HepG2 (cell line): ENCODE results near the gene LTBR. TPM values are rescaled to one million over a fixed set of nuclear protein-coding genes. Genes with fewer than 3 reads are reported as not detected.

Experiments used
- AKAP8 ChIP-seq: sonication (generic); formaldehyde crosslinking; IDR thresholded peaks from 2 replicates; pipeline ENCODE4 v1.5.1; 2020; ENCODE audit warnings: mild to moderate bottlenecking, missing genetic modification reagents
- CEBPB ChIP-seq: IDR thresholded peaks from 2 replicates; pipeline ENCODE4 v1.6.1; 2011; ENCODE audit warnings: low read depth, low read length, improper control_type of control experiment, borderline replicate concordance
- ETV6 ChIP-seq: sonication (generic); formaldehyde crosslinking; conservative IDR thresholded peaks from 2 replicates; pipeline ENCODE4 v1.4.0; 2020; ENCODE audit warnings: missing genetic modification reagents
- GATAD1 ChIP-seq: IDR thresholded peaks from 2 replicates; pipeline ENCODE4 v1.6.1; 2016; ENCODE audit warnings: missing genetic modification reagents, missing compliant biosample characterization
- HDAC6 ChIP-seq: fragments of 200-600 bp; sonication (generic); IDR thresholded peaks from 2 replicates; pipeline ENCODE4 v1.7.0; 2017; ENCODE audit warnings: mild to moderate bottlenecking, antibody characterized with exemption, low read length, low read depth
- HNRNPL ChIP-seq: fragments of 200-400 bp; formaldehyde crosslinking; IDR thresholded peaks from 2 replicates; pipeline ENCODE4 v1.6.1; 2017; ENCODE audit warnings: mild to moderate bottlenecking, low read depth, low read length
- MIER3 ChIP-seq: IDR thresholded peaks from 2 replicates; pipeline ENCODE4 v1.6.1; 2016; ENCODE audit warnings: missing compliant biosample characterization, borderline replicate concordance
- MYPOP ChIP-seq: sonication (generic); formaldehyde crosslinking; IDR thresholded peaks from 2 replicates; pipeline ENCODE4 v1.8.1; 2023; ENCODE audit warnings: mild to moderate bottlenecking, moderate library complexity, missing genetic modification reagents
- NR2F6 ChIP-seq, 2 experiments: IDR thresholded peaks; 2 replicates each; pipeline ENCODE4 v1.6.1; 2016; ENCODE audit warnings: antibody characterized with exemption in 1 of 2, mild to moderate bottlenecking in 1 of 2
- PCBP1 ChIP-seq: fragments of 200-400 bp; formaldehyde crosslinking; IDR thresholded peaks from 2 replicates; pipeline ENCODE4 v1.6.1; 2017; ENCODE audit warnings: mild to moderate bottlenecking, low read depth, low read length, borderline replicate concordance
- RARA ChIP-seq: IDR thresholded peaks from 2 replicates; pipeline ENCODE4 v1.6.1; 2016; ENCODE audit warnings: missing genetic modification reagents, missing compliant biosample characterization
- RBM39 ChIP-seq: fragments of 200-400 bp; formaldehyde crosslinking; IDR thresholded peaks from one replicate; pipeline ENCODE4 v1.6.1; 2018; ENCODE audit warnings: antibody characterized with exemption, mild to moderate bottlenecking, low read depth, low read length; ENCODE audit not compliant: poor library complexity, severe bottlenecking
- RNF219 ChIP-seq: sonication (generic); formaldehyde crosslinking; IDR thresholded peaks from 2 replicates; pipeline ENCODE4 v1.5.0; 2020; ENCODE audit warnings: mild to moderate bottlenecking, missing genetic modification reagents
- SP2 ChIP-seq: sonication (generic); formaldehyde crosslinking; IDR thresholded peaks from 2 replicates; pipeline ENCODE4 v1.5.1; 2020; ENCODE audit warnings: mild to moderate bottlenecking, missing genetic modification reagents
- YEATS2 ChIP-seq: sonication (generic); formaldehyde crosslinking; IDR thresholded peaks from 2 replicates; pipeline ENCODE4 v1.4.0; 2020; ENCODE audit warnings: missing genetic modification reagents, borderline replicate concordance
- YY1 ChIP-seq: IDR thresholded peaks from 2 replicates; pipeline ENCODE4 v1.6.1; 2011; ENCODE audit warnings: low read length, low read depth, moderate library complexity, mild to moderate bottlenecking; ENCODE audit not compliant: insufficient read depth, insufficient replicate concordance
- ZBTB3 ChIP-seq: sonication (generic); formaldehyde crosslinking; IDR thresholded peaks from 2 replicates; pipeline ENCODE4 v1.4.0; 2020; ENCODE audit warnings: low read depth, mild to moderate bottlenecking, moderate library complexity, missing genetic modification reagents, borderline replicate concordance
- ZNF235 ChIP-seq: sonication (generic); formaldehyde crosslinking; IDR thresholded peaks from 2 replicates; pipeline ENCODE4 v1.8.1; 2023; ENCODE audit warnings: mild to moderate bottlenecking, missing genetic modification reagents, borderline replicate concordance
- ZNF335 ChIP-seq: sonication (generic); formaldehyde crosslinking; IDR thresholded peaks from 2 replicates; pipeline ENCODE4 v1.4.0; 2020; ENCODE audit warnings: missing genetic modification reagents
- ZNF567 ChIP-seq: sonication (generic); formaldehyde crosslinking; IDR thresholded peaks from 2 replicates; pipeline ENCODE4 v1.8.1; 2023; ENCODE audit warnings: mild to moderate bottlenecking, missing genetic modification reagents, borderline replicate concordance
- ZNF674 ChIP-seq: sonication (generic); formaldehyde crosslinking; IDR thresholded peaks from 2 replicates; pipeline ENCODE4 v1.5.0; 2020; ENCODE audit warnings: low read depth, mild to moderate bottlenecking, missing genetic modification reagents
- ZNF841 ChIP-seq: sonication (generic); formaldehyde crosslinking; IDR thresholded peaks from 2 replicates; pipeline ENCODE4 v1.8.1; 2023; ENCODE audit warnings: missing genetic modification reagents, borderline replicate concordance
- ZNF850 ChIP-seq: sonication (generic); formaldehyde crosslinking; conservative IDR thresholded peaks from 2 replicates; pipeline ENCODE4 v1.9.0; 2021; ENCODE audit warnings: mild to moderate bottlenecking, missing genetic modification reagents
- polyA plus RNA-seq, 8 experiments: library from polyadenylated mRNA; depleted of rRNA in 3 of 8; stranded (reverse) in 7 of 8; unstranded in 1 of 8; fragments of >200 nt; fragmentation: Illumina TruSeq in 4 of 8; extraction: Trizol in 4 of 8; gene quantifications; 2 replicates each; pipeline versions ENCODE4 v1.2.1 to v1.2.3, GENCODE V29; 2011 to 2016; ENCODE audit warnings: low read depth in 4 of 8, missing spikeins in 1 of 8, mixed read lengths in 1 of 8; ENCODE audit not compliant: insufficient read depth in 1 of 8
- total RNA-seq, 5 experiments: library from RNA; depleted of rRNA; stranded (reverse); fragments of >200 nt; fragmentation: Illumina TruSeq; extraction: Trizol; gene quantifications; 2 replicates each; pipeline ENCODE4 v1.2.3, GENCODE V29; 2016; ENCODE audit warnings: low read depth in 1 of 5
- TF ChIP-seq, protein P1 (sequence below): sonication (generic); formaldehyde crosslinking; conservative IDR thresholded peaks from 2 replicates; pipeline ENCODE4 v1.4.0; 2020; ENCODE audit warnings: missing genetic modification reagents

LTBR gene
- total and polyA plus RNA-seq, 2 of the 13 experiments (the other 11 are each of a cell fraction or from before 2014, with no cell fraction given): 31.4 to 34.8 TPM

DNA sequence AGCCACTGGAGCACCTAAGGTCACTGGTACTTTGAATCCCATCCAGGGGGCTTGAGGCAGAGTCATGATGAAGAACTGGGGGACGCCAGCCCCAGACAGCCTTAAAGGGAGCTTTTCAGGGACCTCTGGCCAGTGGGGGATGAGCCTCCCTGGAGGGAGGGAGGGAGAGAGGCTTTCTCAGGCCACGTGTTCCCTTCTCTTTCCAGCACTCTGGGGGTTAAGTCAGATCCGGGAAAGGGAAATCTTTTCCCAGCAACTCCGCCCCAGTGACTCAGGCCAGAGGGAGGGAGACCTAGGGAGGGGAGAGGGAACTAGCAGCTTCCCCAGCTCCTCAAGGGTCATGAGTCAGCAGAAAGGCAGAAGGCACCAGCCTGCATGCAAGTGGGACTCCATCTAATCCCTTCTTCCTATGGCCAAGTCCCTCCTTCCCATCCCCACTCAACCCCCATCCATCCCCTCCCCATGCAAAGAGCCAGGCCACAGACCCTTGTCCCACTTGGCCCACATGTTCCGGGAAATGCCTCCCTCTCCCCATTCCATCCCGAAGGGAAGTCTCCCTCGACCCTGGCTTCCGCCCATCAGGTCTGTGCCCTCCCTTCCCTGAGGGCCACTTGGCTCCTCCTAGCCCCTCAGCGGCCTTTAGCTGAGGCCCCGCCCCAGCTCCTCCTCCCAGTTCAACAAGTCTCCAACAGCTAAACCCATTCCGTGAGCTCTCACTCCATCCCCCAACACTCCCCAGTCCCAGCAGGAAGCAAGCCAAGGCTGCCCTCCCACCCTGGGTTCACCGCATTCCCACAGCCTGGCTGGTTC is 47.7 kb upstream of the LTBR start (continued):
- TF ChIP-seq ZNF841 (CRISPR knock-in tag) (no peak), YY1 (peak; percentile 29), ZNF674 (CRISPR knock-in tag) (no peak; the same call in 1 of the 2 replicates), MYPOP (0 out of 2 replicates have a peak, but pooled peaks have one; percentile 3), SP2 (CRISPR knock-in tag) (no peak), NR2F6 (IDR thresholded peaks at IDR 0.05) (peak; percentile 5; the same call in 1 of the 2 replicates), NR2F6 (CRISPR knock-in tag; IDR thresholded peaks at IDR 0.05) (no peak; the same call in 1 of the 2 replicates), RBM39 (peak; percentile 88), HDAC6 (no peak), ZNF567 (CRISPR knock-in tag) (no peak), ZNF335 (CRISPR knock-in tag) (peak; percentile 61; the same call in 1 of the 2 replicates), ETV6 (CRISPR knock-in tag) (no peak), RNF219 (CRISPR knock-in tag) (0 out of 2 replicates have a peak, but pooled peaks have one; percentile 72), ZBTB3 (CRISPR knock-in tag) (no peak), ZNF850 (CRISPR knock-in tag) (no peak), CEBPB (no peak), MIER3 (peak; percentile 18), PCBP1 (0 out of 2 replicates have a peak, but pooled peaks have one; percentile 53), YEATS2 (CRISPR knock-in tag) (no peak; the same call in 1 of the 2 replicates), ZNF235 (CRISPR knock-in tag) (no peak), AKAP8 (CRISPR knock-in tag) (peak; percentile 85), RARA (CRISPR knock-in tag) (peak; percentile 67; the same call in 1 of the 2 replicates), HNRNPL (no peak; the same call in 1 of the 2 replicates), GATAD1 (CRISPR knock-in tag) (0 out of 2 replicates have a peak, but pooled peaks have one; percentile 10)
- TF ChIP-seq, protein P1, sequence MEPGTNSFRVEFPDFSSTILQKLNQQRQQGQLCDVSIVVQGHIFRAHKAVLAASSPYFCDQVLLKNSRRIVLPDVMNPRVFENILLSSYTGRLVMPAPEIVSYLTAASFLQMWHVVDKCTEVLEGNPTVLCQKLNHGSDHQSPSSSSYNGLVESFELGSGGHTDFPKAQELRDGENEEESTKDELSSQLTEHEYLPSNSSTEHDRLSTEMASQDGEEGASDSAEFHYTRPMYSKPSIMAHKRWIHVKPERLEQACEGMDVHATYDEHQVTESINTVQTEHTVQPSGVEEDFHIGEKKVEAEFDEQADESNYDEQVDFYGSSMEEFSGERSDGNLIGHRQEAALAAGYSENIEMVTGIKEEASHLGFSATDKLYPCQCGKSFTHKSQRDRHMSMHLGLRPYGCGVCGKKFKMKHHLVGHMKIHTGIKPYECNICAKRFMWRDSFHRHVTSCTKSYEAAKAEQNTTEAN: peak; percentile 36; the same call in 1 of the 2 replicates
